ENCODE measurements around the gene RNF145. TPM values are rescaled to one million over a fixed set of nuclear protein-coding genes. Genes with fewer than 3 reads are reported as not detected.
"Not testable (repeated sequence)": the region's sequence is repeated elsewhere in the genome, so short reads cannot be mapped to it uniquely, and the experiment has no call there.

Gene RNF145
- total and polyA plus RNA-seq, 5 donors from 2014 or later, result 8.8 to 67.9 (median 11.3) TPM

DNA sequence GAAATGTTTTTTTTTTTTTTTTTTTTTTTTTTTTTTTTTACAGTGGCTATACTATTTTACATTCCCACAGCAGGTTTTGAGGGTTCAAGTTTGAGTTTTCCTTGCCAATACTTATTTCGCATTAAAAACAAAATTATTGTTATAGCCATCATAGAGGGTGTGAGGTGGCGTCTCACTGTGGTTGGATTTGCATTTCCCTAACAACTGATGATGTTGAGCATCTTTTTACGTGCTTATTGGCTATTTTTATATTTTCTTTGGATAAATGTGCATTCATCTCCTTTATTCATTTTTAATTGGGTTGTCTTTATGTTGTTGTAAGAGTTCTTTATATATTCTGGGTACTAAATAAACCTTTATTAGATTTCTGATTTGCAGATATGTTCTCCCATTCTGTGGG, 34.8 kb upstream of the RNF145 start:
- Mint-ChIP-seq H3K4me1 (peaks cover 4 to 28% (median 19%) of the 10 kb centered on the region in 4 donors), H3K27me3 (peaks cover 7% of the 10 kb centered on the region), H3K4me3 (no peak overlapping the region), H3K9me3 (peaks cover 0 to 3% (median 0%) of the 10 kb centered on the region in 7 donors), H3K27ac (no peak overlapping the region), H3K36me3 (no peaks in the 10 kb centered on the region)
- Histone ChIP-seq H3K9me3 (ENCODE audit: control insufficient read depth in 2 of 2, low read length in 2 of 2) (no peaks in the 10 kb centered on the region), H3K36me3 (ENCODE audit: control insufficient read depth, insufficient read depth, low read length) (no peaks in the 10 kb centered on the region), H3K4me1 (ENCODE audit: control insufficient read depth, insufficient read depth, low read length, poor library complexity, severe bottlenecking) (peaks cover 13% of the 10 kb centered on the region), H3K4me3 (ENCODE audit: low read depth, low read length) (no peak overlapping the region), H3K27ac (ENCODE audit: insufficient read depth, low read length, poor library complexity, severe bottlenecking) (no peak overlapping the region), H3K27me3 (ENCODE audit: control insufficient read depth, insufficient read depth, low read length) (peaks cover 8% of the 10 kb centered on the region)
- no peak for ATAC-seq (ENCODE audit: low read depth in 2 of 2)
- DNase-seq, result no peak

DNA sequence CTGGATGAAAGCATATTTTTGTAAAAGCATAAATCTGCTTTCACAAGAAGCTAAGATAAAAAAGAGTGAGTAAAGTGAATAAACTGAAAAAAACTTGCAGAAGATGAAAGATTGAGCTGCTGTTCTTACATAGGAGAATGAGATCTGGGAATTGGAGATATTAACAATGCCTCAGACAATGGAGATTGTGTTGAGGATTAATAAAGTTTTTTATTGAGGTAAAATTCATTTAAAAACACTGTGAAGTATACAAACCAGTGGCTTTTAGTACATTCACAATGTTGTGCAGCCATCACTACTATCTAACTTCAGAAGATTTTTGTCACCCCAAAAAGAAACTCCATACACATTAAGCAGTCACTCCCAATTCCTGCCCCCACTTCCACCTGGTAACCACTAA, 34.0 kb upstream of the RNF145 start:
- Histone ChIP-seq H3K9me3 (ENCODE audit: control insufficient read depth in 2 of 2, low read length in 2 of 2) (no peaks in the 10 kb centered on the region), H3K4me1 (ENCODE audit: control insufficient read depth, insufficient read depth, low read length, poor library complexity, severe bottlenecking) (peaks cover 13% of the 10 kb centered on the region), H3K27ac (ENCODE audit: insufficient read depth, low read length, poor library complexity, severe bottlenecking) (no peak overlapping the region), H3K36me3 (ENCODE audit: control insufficient read depth, insufficient read depth, low read length) (no peaks in the 10 kb centered on the region), H3K27me3 (ENCODE audit: control insufficient read depth, insufficient read depth, low read length) (peaks cover 8% of the 10 kb centered on the region), H3K4me3 (ENCODE audit: low read depth, low read length) (no peak overlapping the region)
- DNase-seq (no peak), ATAC-seq (ENCODE audit: low read depth in 2 of 2) (no peak)
- H3K4me1 Mint-ChIP-seq, result peaks cover 4 to 28% (median 19%) of the 10 kb centered on the region in 4 donors
- peak overlapping the region in 1 of 3 donors; percentile 5 for H3K27ac Mint-ChIP-seq
- H3K27me3 Mint-ChIP-seq, result no peaks in the 10 kb centered on the region
- H3K4me3 Mint-ChIP-seq, result no peak overlapping the region
- H3K9me3 Mint-ChIP-seq, result peaks cover 0 to 2% (median 0%) of the 10 kb centered on the region in 7 donors
- H3K36me3 Mint-ChIP-seq, result no peaks in the 10 kb centered on the region

DNA sequence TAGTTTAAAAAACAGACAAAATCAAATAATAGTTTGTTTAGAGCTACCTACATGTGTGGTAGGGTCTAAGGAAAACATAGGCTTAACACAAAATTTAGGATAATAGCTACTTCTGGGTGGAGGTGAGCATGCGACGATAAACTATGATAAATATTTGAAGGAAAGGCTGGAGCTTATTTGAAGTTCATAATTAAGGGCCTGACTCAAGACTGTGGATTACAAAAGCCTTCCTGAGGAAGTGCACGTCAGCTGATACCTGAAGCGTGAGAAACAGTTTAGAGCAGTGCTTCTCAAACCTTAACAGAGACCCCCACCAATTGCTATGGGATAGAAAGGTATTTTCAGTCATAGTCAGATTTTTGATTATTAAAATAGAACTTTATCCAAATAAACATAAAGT, 33.3 kb upstream of the RNF145 start:
- H3K27ac ChIP-seq (ENCODE audit: insufficient read depth, low read length, poor library complexity, severe bottlenecking), result no peak overlapping the region
- Mint-ChIP-seq H3K36me3 (no peaks in the 10 kb centered on the region), H3K9me3 (no peaks in the 10 kb centered on the region), H3K27me3 (no peaks in the 10 kb centered on the region), H3K27ac (peak overlapping the region; percentile 7 to 63 (median 47)), H3K4me1 (peaks cover 4 to 28% (median 19%) of the 10 kb centered on the region in 4 donors), H3K4me3 (peak overlapping the region in 1 of 4 donors; percentile 39)
- H3K36me3 ChIP-seq (ENCODE audit: control insufficient read depth, insufficient read depth, low read length), result no peaks in the 10 kb centered on the region
- no peak for DNase-seq
- ATAC-seq (ENCODE audit: low read depth in 2 of 2), result no peak
- no peaks in the 10 kb centered on the region for H3K9me3 ChIP-seq (ENCODE audit: control insufficient read depth in 2 of 2, low read length in 2 of 2)
- peak overlapping the region; percentile 45 for H3K4me3 ChIP-seq (ENCODE audit: low read depth, low read length)
- H3K27me3 ChIP-seq (ENCODE audit: control insufficient read depth, insufficient read depth, low read length), result peaks cover 8% of the 10 kb centered on the region
- peaks cover 13% of the 10 kb centered on the region for H3K4me1 ChIP-seq (ENCODE audit: control insufficient read depth, insufficient read depth, low read length, poor library complexity, severe bottlenecking)

DNA sequence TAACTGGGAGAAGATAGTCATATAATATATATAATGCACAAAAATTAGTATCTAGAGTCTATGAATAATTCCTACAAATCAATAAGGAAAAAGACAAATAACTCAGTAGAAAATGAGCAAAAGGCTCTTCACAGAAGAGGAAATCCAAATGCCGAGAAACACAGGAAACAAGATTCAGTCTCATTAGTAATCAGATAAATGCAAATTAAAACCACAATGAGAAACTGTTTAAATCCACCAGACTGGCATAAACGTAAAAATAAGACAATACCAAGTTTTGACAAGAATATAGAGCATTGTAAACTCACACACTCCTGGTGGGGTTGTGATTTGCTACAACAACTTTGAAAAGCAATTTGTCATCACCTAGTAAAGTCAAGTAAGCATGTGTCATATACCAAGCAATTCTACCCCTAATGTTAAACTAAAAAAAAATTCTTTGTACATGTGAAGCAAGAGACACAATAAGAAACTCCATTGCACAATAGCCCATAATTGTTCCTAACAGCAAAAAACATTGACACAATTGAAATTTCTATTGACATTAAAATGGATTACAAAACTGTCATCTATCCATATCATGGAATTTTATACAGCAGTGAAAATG, 32.7 kb upstream of the RNF145 start:
- peak; percentile 31 to 37 for ATAC-seq (ENCODE audit: low read depth in 2 of 2)
- no peaks in the 10 kb centered on the region for H3K9me3 Mint-ChIP-seq

DNA sequence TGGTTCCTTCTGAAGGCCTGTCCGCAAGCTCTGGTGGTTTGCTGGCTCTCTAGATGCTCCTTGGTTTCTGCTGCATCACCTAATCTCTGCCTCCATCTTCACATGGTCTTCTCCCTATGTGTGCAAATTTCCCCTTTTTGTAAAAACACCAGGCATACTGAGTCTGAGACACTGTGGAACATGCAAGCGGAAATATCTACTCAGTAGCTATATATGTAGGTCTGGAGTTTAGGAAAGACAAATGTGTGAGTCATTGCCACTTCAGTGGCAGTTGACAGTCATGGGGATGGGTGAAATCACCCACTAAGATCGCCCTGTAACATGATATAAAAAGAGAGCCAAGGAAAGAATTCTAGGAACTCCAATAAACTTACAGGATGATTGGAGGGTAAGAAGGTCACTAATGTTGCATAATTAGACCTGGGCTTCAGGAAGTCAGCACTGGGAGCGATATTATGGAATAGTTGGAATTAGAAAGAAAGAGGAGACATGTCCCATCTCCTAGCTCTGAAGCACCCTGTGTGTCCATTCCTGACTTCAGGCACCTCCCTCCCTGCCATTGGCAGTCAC, 31.0 kb upstream of the RNF145 start:
- Histone ChIP-seq H3K36me3 (ENCODE audit: control insufficient read depth, insufficient read depth, low read length) (no peaks in the 10 kb centered on the region), H3K27ac (ENCODE audit: insufficient read depth, low read length, poor library complexity, severe bottlenecking) (no peak overlapping the region)
- no peak for ATAC-seq (ENCODE audit: low read depth in 2 of 2)

More for the DNA sequence above, 32.7 kb upstream of the RNF145 start:
- H3K4me3 ChIP-seq (ENCODE audit: low read depth, low read length), result peak overlapping the region; percentile 45
- H3K4me1 Mint-ChIP-seq, result peaks cover 4 to 28% (median 19%) of the 10 kb centered on the region in 4 donors
- peaks cover 13% of the 10 kb centered on the region for H3K4me1 ChIP-seq (ENCODE audit: control insufficient read depth, insufficient read depth, low read length, poor library complexity, severe bottlenecking)
- no peaks in the 10 kb centered on the region for H3K9me3 ChIP-seq (ENCODE audit: control insufficient read depth in 2 of 2, low read length in 2 of 2)
- H3K4me3 Mint-ChIP-seq, result peak overlapping the region in 2 of 4 donors; percentile 39 to 45
- peak overlapping the region in 2 of 3 donors; percentile 47 to 63 for H3K27ac Mint-ChIP-seq
- no peak overlapping the region for H3K27ac ChIP-seq (ENCODE audit: insufficient read depth, low read length, poor library complexity, severe bottlenecking)
- no peaks in the 10 kb centered on the region for H3K27me3 Mint-ChIP-seq
- H3K36me3 Mint-ChIP-seq, result no peaks in the 10 kb centered on the region
- DNase-seq, result peak in 2 of 3 donors; percentile 11 to 59
- H3K27me3 ChIP-seq (ENCODE audit: control insufficient read depth, insufficient read depth, low read length), result peaks cover 8% of the 10 kb centered on the region
- H3K36me3 ChIP-seq (ENCODE audit: control insufficient read depth, insufficient read depth, low read length), result no peaks in the 10 kb centered on the region

DNA sequence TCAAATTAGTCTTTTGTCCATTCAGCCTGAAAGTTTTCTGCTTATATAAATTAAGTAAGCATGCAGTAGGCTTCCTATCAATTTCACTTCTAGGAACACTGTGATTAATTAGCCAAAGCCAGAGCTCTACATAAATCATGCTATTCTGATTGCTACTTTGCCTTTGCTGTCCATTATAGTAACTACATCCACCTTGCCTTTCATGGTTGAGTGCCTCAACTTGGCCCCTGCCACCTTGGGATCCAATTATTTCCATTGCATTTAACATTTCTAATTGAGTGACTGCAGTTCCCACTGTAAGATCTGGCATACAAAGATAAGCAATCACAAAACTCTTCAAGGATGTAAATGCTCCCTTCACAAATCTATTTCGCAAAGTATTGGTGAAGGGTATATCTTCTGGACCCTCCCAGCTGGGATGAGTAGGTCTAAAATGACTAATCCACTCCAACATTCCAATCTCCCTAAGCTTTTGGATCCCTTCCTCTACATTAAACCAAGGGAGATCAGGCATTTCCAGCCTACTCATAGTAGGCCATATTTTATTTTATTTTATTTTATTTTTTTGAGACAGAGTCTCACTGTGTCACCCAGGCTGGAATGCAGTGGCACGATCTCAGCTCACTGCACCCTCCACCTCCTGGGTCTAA, 26.6 kb upstream of the RNF145 start:
- not testable (repeated sequence) for H3K27me3 Mint-ChIP-seq; DNase-seq; H3K27ac Mint-ChIP-seq; H3K4me1 Mint-ChIP-seq; H3K36me3 Mint-ChIP-seq; H3K4me3 ChIP-seq (ENCODE audit: low read depth, low read length); H3K27me3 ChIP-seq (ENCODE audit: control insufficient read depth, insufficient read depth, low read length); ATAC-seq (ENCODE audit: low read depth in 2 of 2); H3K9me3 ChIP-seq (ENCODE audit: control insufficient read depth in 2 of 2, low read length in 2 of 2); H3K4me3 Mint-ChIP-seq; H3K36me3 ChIP-seq (ENCODE audit: control insufficient read depth, insufficient read depth, low read length); H3K27ac ChIP-seq (ENCODE audit: insufficient read depth, low read length, poor library complexity, severe bottlenecking); H3K9me3 Mint-ChIP-seq; H3K4me1 ChIP-seq (ENCODE audit: control insufficient read depth, insufficient read depth, low read length, poor library complexity, severe bottlenecking)

More for the DNA sequence above, 31.0 kb upstream of the RNF145 start:
- H3K4me1 Mint-ChIP-seq, result peaks cover 4 to 28% (median 19%) of the 10 kb centered on the region in 4 donors
- no peak overlapping the region for H3K4me3 Mint-ChIP-seq
- H3K36me3 Mint-ChIP-seq, result no peaks in the 10 kb centered on the region
- peak overlapping the region in 1 of 3 donors; percentile 39 for H3K27ac Mint-ChIP-seq
- Histone ChIP-seq H3K9me3 (ENCODE audit: control insufficient read depth in 2 of 2, low read length in 2 of 2) (no peaks in the 10 kb centered on the region), H3K4me3 (ENCODE audit: low read depth, low read length) (no peak overlapping the region), H3K27me3 (ENCODE audit: control insufficient read depth, insufficient read depth, low read length) (no peaks in the 10 kb centered on the region), H3K4me1 (ENCODE audit: control insufficient read depth, insufficient read depth, low read length, poor library complexity, severe bottlenecking) (peaks cover 13% of the 10 kb centered on the region)
- no peaks in the 10 kb centered on the region for H3K9me3 Mint-ChIP-seq
- no peaks in the 10 kb centered on the region for H3K27me3 Mint-ChIP-seq
- no peak for DNase-seq

DNA sequence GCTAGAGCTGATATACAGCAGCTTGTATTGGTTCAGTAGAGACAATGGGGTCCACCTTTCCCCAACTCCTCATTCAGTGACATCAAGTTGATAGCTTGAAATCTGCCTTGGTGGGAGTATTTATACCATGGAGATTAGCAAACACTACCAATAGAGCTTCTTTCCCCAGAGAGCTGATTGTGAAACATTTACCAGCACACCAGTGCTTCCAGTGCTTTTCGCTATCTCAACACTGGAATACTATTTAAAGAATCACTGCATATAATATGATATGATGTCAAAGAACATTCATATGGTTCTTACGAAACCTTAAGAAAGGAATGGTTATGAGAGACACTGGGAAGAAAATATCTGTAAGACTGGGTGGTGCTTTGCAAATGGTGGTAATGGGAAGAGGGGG, 21.8 kb upstream of the RNF145 start:
- Mint-ChIP-seq H3K4me1 (no peaks in the 10 kb centered on the region), H3K36me3 (no peaks in the 10 kb centered on the region), H3K4me3 (no peak overlapping the region), H3K27ac (no peak overlapping the region), H3K27me3 (no peaks in the 10 kb centered on the region), H3K9me3 (peaks cover 0 to 1% (median 0%) of the 10 kb centered on the region in 7 donors)
- no peak overlapping the region for H3K4me3 ChIP-seq (ENCODE audit: low read depth, low read length)
- H3K9me3 ChIP-seq (ENCODE audit: control insufficient read depth in 2 of 2, low read length in 2 of 2), result no peaks in the 10 kb centered on the region
- no peak overlapping the region for H3K27ac ChIP-seq (ENCODE audit: insufficient read depth, low read length, poor library complexity, severe bottlenecking)
- H3K4me1 ChIP-seq (ENCODE audit: control insufficient read depth, insufficient read depth, low read length, poor library complexity, severe bottlenecking), result no peaks in the 10 kb centered on the region
- no peak for ATAC-seq (ENCODE audit: low read depth in 2 of 2)
- no peaks in the 10 kb centered on the region for H3K36me3 ChIP-seq (ENCODE audit: control insufficient read depth, insufficient read depth, low read length)
- no peaks in the 10 kb centered on the region for H3K27me3 ChIP-seq (ENCODE audit: control insufficient read depth, insufficient read depth, low read length)
- no peak for DNase-seq
